ENCODE results near the gene PRPF19. TPM values are rescaled to one million over a fixed set of nuclear protein-coding genes. Genes with fewer than 3 reads are reported as not detected.

PRPF19 gene
- total and polyA plus RNA-seq, 2 of the 8 experiments (the other 6 are each of a cell fraction or from before 2014, with no cell fraction given) = 107 to 141 TPM

- TF ChIP-seq CHD7 (IDR thresholded peaks at IDR 0.05; ENCODE audit: insufficient replicate concordance, low read length) (no peak), SAP30 (IDR thresholded peaks at IDR 0.05; ENCODE audit: insufficient read depth, insufficient replicate concordance, low read length) (no peak), SUZ12 (IDR thresholded peaks at IDR 0.05; ENCODE audit: low read length) (no peak)
Observed at GRCh38 chr11:60929764-60930163, 23.4 kb upstream of the PRPF19 start (continued).
